Parathyroid adenoma (tissue), 2 donors: ENCODE results near the gene WDR46.

Source experiments
- H2AFZ ChIP-seq: fragments of 300-600 bp; sonication (generic); one replicate; pipeline ENCODE4 v1.7.0; 2017; ENCODE audit warnings: antibody characterized with exemption, mild to moderate bottlenecking
- H3K27ac ChIP-seq: fragments of 300-600 bp; sonication (generic); one replicate; pipeline ENCODE4 v1.7.0; 2017
- H3K27me3 ChIP-seq: fragments of 300-600 bp; sonication (generic); one replicate; pipeline ENCODE4 v1.7.0; 2017; ENCODE audit warnings: low read length; ENCODE audit not compliant: control insufficient read depth, insufficient read depth
- H3K36me3 ChIP-seq: fragments of 300-600 bp; sonication (generic); one replicate; pipeline ENCODE4 v1.7.0; 2017; ENCODE audit warnings: low read length; ENCODE audit not compliant: control insufficient read depth, insufficient read depth
- H3K4me1 ChIP-seq: fragments of 300-600 bp; sonication (generic); one replicate; pipeline ENCODE4 v1.7.0; 2017; ENCODE audit warnings: control low read depth
- H3K4me2 ChIP-seq: fragments of 300-600 bp; sonication (generic); one replicate; pipeline ENCODE4 v1.7.0; 2017; ENCODE audit warnings: low read length
- H3K4me3 ChIP-seq: fragments of 300-600 bp; sonication (generic); one replicate; pipeline ENCODE4 v1.7.0; 2017; ENCODE audit warnings: low read depth, low read length
- H3K79me2 ChIP-seq: fragments of 300-600 bp; sonication (generic); one replicate; pipeline ENCODE4 v1.7.0; 2017; ENCODE audit warnings: control low read depth
- H3K9ac ChIP-seq: fragments of 300-600 bp; sonication (generic); one replicate; pipeline ENCODE4 v1.7.0; 2017; ENCODE audit warnings: mild to moderate bottlenecking
- H3K9me3 ChIP-seq: fragments of 300-600 bp; sonication (generic); one replicate; pipeline ENCODE4 v1.7.0; 2017; ENCODE audit warnings: low read length; ENCODE audit not compliant: control insufficient read depth
- TF ChIP-seq, protein P1 (sequence below): fragments of 300-600 bp; sonication (generic); IDR thresholded peaks from one replicate; pipeline ENCODE4 v1.7.0; 2017; ENCODE audit warnings: antibody characterized with exemption, mild to moderate bottlenecking
- donor health status: primary hyperparathyroidism.

WDR46 gene

DNA sequence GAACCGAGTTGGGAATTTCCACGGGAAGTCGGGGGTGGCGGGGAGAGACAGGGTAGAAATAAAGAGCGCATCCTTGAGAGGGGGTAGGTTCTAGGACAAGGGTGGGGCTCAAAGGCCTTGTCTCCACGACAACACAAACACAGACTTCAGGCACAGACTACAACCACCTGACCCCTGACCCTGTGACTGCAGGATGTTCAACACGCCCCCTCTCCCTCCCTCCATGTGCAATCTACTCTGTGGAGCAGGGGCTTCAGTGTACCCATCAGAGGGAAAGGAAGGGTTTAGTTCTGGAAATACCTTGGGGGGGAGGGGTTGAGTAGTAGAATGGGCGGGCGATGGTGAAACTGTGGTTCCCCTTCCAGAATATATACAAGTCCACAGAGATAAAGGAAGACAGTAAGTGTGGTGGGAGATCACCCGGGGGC, 25.5 kb upstream of the WDR46 start:
- Histone ChIP-seq H3K4me2 (peak overlapping the region; percentile 100), H3K27ac (peak overlapping the region; percentile 96), H3K4me1 (peaks cover 29% of the 10 kb centered on the region)

GRCh38 chr6:33313709-33314514, 24.9 kb upstream of the WDR46 start, which contains the start of gene TAPBP:
Gene TAPBP, minus strand, starts transcription at chr6:33314078. Its CDS starts 37 bp downstream, at chr6:33314041.
- Histone ChIP-seq H3K9me3 (no peaks in the 10 kb centered on the region), H3K4me2 (peak within 1 kb of the TSS; percentile 100), H2AFZ (peak within 1 kb of the TSS; percentile 91), H3K4me3 (peak within 1 kb of the TSS; percentile 94), H3K79me2 (peaks cover 8% of the 10 kb centered on the region), H3K9ac (peak within 1 kb of the TSS; percentile 75), H3K4me1 (peaks cover 25% of the 10 kb centered on the region), H3K27ac (peak within 1 kb of the TSS; percentile 96), H3K27me3 (no peaks in the 10 kb centered on the region), H3K36me3 (no peaks in the 10 kb centered on the region)
- TF ChIP-seq, protein P1, sequence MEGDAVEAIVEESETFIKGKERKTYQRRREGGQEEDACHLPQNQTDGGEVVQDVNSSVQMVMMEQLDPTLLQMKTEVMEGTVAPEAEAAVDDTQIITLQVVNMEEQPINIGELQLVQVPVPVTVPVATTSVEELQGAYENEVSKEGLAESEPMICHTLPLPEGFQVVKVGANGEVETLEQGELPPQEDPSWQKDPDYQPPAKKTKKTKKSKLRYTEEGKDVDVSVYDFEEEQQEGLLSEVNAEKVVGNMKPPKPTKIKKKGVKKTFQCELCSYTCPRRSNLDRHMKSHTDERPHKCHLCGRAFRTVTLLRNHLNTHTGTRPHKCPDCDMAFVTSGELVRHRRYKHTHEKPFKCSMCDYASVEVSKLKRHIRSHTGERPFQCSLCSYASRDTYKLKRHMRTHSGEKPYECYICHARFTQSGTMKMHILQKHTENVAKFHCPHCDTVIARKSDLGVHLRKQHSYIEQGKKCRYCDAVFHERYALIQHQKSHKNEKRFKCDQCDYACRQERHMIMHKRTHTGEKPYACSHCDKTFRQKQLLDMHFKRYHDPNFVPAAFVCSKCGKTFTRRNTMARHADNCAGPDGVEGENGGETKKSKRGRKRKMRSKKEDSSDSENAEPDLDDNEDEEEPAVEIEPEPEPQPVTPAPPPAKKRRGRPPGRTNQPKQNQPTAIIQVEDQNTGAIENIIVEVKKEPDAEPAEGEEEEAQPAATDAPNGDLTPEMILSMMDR: peak; percentile 11

More for the DNA sequence above, 25.5 kb upstream of the WDR46 start:
- no peaks in the 10 kb centered on the region for H3K9me3 ChIP-seq
- peaks cover 10% of the 10 kb centered on the region for H3K79me2 ChIP-seq
- H3K4me3 ChIP-seq: peak overlapping the region; percentile 94
- H3K36me3 ChIP-seq: no peaks in the 10 kb centered on the region
- H3K9ac ChIP-seq: no peak overlapping the region
- peak overlapping the region; percentile 91 for H2AFZ ChIP-seq
- H3K27me3 ChIP-seq: no peaks in the 10 kb centered on the region
- TF ChIP-seq, protein P1: no peak

DNA sequence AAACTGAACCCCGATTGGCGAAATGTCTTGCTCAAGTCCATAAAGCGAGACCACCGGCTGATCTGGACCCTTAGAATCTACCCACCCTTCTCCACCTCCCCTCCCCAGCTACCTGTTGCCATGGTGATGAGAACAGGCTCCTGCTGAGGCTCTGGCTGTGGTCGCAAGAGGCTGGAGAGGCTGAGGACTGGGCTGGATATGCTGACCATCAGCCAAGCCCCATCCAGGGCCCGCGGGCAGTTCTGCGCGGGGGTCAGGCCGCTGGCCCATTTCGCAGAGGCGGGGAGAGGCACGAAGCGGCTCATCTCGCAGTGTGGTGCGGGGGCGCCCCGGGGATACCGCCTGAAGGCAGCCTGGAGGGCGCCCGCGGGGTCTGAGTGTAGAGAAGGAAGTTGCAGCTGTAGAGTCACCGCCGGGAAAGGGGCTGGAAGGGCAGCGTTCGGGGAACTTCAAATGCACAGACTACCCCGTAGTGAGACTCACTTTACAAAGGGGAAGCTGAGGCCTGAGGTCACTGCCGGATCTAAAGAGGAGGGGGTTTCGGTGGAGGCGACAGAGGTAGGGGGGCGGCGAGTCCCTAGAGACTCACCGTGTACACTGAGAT, 24.2 kb upstream of the WDR46 start:
- H3K9me3 ChIP-seq: no peaks in the 10 kb centered on the region
- TF ChIP-seq, protein P1: no peak
- peak overlapping the region; percentile 94 for H3K4me3 ChIP-seq
- H3K4me2 ChIP-seq: peak overlapping the region; percentile 100
- peaks cover 14% of the 10 kb centered on the region for H3K79me2 ChIP-seq
- peak overlapping the region; percentile 91 for H2AFZ ChIP-seq
- H3K4me1 ChIP-seq: peaks cover 18% of the 10 kb centered on the region
- peak overlapping the region; percentile 96 for H3K27ac ChIP-seq
- H3K36me3 ChIP-seq: no peaks in the 10 kb centered on the region
- peak overlapping the region; percentile 75 for H3K9ac ChIP-seq
- H3K27me3 ChIP-seq: no peaks in the 10 kb centered on the region

DNA sequence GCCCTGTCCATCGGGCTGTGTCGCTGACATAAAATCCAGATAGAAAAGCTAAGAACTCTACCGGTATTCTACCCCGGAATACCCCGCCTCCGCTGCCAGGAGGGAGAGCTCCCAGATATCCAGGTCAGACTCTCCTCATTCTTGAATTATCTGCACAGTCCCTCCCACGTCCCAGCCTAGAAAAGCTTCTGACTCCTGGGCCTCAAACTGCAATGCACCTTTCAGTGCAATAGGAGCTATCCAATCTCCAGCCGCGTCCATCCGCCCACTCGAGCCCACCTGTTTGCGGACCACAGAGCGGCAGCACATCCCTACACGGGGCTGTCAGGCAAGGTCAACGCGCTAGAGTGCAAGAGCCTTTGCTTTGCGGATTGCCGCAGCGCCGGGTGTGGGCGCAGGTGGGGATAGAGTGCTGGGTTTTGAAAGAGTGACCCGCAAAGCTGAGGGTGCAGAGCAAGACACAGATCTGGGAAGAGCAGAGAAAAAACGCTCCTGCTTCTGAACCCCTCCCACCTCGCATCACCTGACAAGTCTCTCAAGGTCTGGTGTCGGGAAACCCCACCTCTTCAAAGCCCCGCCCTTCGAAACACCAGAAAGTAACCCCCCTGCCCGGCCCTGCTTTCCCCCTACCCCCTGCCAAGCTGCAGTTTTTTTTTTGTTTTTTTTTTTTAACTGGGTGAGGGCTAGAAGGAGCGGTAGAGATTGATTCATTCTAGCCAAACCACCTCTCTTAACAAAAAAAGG, 23.5 kb upstream of the WDR46 start:
- TF ChIP-seq, protein P1: no peak
- no peaks in the 10 kb centered on the region for H3K9me3 ChIP-seq
- H2AFZ ChIP-seq: peak overlapping the region; percentile 91
- H3K36me3 ChIP-seq: no peaks in the 10 kb centered on the region
- peak overlapping the region; percentile 96 for H3K27ac ChIP-seq
- H3K9ac ChIP-seq: peak overlapping the region; percentile 75
- peaks cover 17% of the 10 kb centered on the region for H3K4me1 ChIP-seq
- peak overlapping the region; percentile 94 for H3K4me3 ChIP-seq
- H3K4me2 ChIP-seq: peak overlapping the region; percentile 100
- no peaks in the 10 kb centered on the region for H3K27me3 ChIP-seq
- peaks cover 18% of the 10 kb centered on the region for H3K79me2 ChIP-seq
